Astrocyte (in vitro differentiated cells and primary cell): ENCODE data around the gene CACNB1. TPM values are rescaled to one million over a fixed set of nuclear protein-coding genes. Genes with fewer than 3 reads are reported as not detected.
A peak's percentile ranks its signal among the peaks of the same experiment; 100 is the strongest.

Source experiments
- DNase-seq: peaks from one replicate; pipeline ENCODE4 v3.0.0-alpha.2; 2010; ENCODE audit warnings: low read depth
- FAIRE-seq: peaks from 2 replicates; lab custom pipeline; 2011; peaks lifted over from hg19 to GRCh38; lab: Jason Lieb, UNC
- H2AFZ ChIP-seq: 2 replicates; pipeline ENCODE4 v1.6.0; 2012; ENCODE audit warnings: low read depth, low read length, inconsistent platforms
- H3K27ac ChIP-seq: 2 replicates; pipeline ENCODE4 v1.5.1; 2011; ENCODE audit warnings: low read depth, low read length, inconsistent platforms
- H3K27me3 ChIP-seq: 2 replicates; pipeline ENCODE4 v1.6.0; 2011; ENCODE audit warnings: low read length, inconsistent platforms; ENCODE audit not compliant: insufficient read depth
- H3K36me3 ChIP-seq: 2 replicates; pipeline ENCODE4 v1.5.1; 2011; ENCODE audit warnings: low read length, inconsistent platforms; ENCODE audit not compliant: insufficient read depth
- H3K4me1 ChIP-seq: 2 replicates; pipeline ENCODE4 v1.5.1; 2011; ENCODE audit warnings: low read length, inconsistent platforms; ENCODE audit not compliant: insufficient read depth
- H3K4me2 ChIP-seq: 2 replicates; pipeline ENCODE4 v1.6.0; 2012; ENCODE audit warnings: low read length, inconsistent platforms
- H3K4me3 ChIP-seq: 2 replicates; pipeline ENCODE4 v1.5.1; 2011; ENCODE audit warnings: low read depth, mild to moderate bottlenecking, low read length, inconsistent platforms; ENCODE audit not compliant: insufficient read depth
- H3K79me2 ChIP-seq: 2 replicates; pipeline ENCODE4 v1.6.0; 2012; ENCODE audit warnings: mild to moderate bottlenecking, low read length, inconsistent platforms; ENCODE audit not compliant: insufficient read depth
- H3K9ac ChIP-seq: 2 replicates; pipeline ENCODE4 v1.6.0; 2012; ENCODE audit warnings: mild to moderate bottlenecking, low read length, inconsistent platforms
- H3K9me3 ChIP-seq: 2 replicates; pipeline ENCODE4 v1.5.1; 2012; ENCODE audit warnings: low read depth, mild to moderate bottlenecking, low read length, inconsistent platforms; ENCODE audit not compliant: insufficient read depth
- H4K20me1 ChIP-seq: 2 replicates; pipeline ENCODE4 v1.6.0; 2012; ENCODE audit warnings: low read length, inconsistent platforms; ENCODE audit not compliant: insufficient read depth
- H3K27ac Mint-ChIP-seq: one replicate; pipeline ENCODE4 v1.8.0; 2021; ENCODE audit warnings: mild to moderate bottlenecking, mixed read lengths; ENCODE audit not compliant: unreplicated experiment
- H3K27me3 Mint-ChIP-seq: one replicate; pipeline ENCODE4 v1.8.0; 2021; ENCODE audit warnings: low read depth, mixed read lengths; ENCODE audit not compliant: unreplicated experiment
- H3K36me3 Mint-ChIP-seq: one replicate; pipeline ENCODE4 v1.8.0; 2021; ENCODE audit warnings: low read depth, mixed read lengths; ENCODE audit not compliant: unreplicated experiment
- H3K4me1 Mint-ChIP-seq: one replicate; pipeline ENCODE4 v1.8.0; 2021; ENCODE audit warnings: low read depth, mixed read lengths; ENCODE audit not compliant: unreplicated experiment
- H3K4me3 Mint-ChIP-seq: one replicate; pipeline ENCODE4 v1.8.0; 2021; ENCODE audit warnings: mild to moderate bottlenecking, moderate library complexity, mixed read lengths; ENCODE audit not compliant: unreplicated experiment
- H3K9me3 Mint-ChIP-seq: one replicate; pipeline ENCODE4 v1.8.0; 2021; ENCODE audit warnings: mild to moderate bottlenecking, mixed read lengths; ENCODE audit not compliant: unreplicated experiment
- EZH2 ChIP-seq: IDR thresholded peaks from 2 replicates; pipeline ENCODE4 v1.6.1; 2012; ENCODE audit warnings: mild to moderate bottlenecking, low read length, inconsistent platforms; ENCODE audit not compliant: insufficient read depth
- total RNA-seq: library from RNA; stranded (reverse); gene quantifications from 2 replicates; pipeline ENCODE4 v1.2.1, GENCODE V29; 2021
- TF ChIP-seq, protein P1 (sequence below): IDR thresholded peaks from 2 replicates; pipeline ENCODE4 v1.5.1; 2011; ENCODE audit warnings: low read depth, mild to moderate bottlenecking, inconsistent platforms, low read length, moderate library complexity; ENCODE audit not compliant: insufficient read depth

CACNB1 gene
- total RNA-seq, 1 donor from 2014 or later: 16.6 TPM

DNA sequence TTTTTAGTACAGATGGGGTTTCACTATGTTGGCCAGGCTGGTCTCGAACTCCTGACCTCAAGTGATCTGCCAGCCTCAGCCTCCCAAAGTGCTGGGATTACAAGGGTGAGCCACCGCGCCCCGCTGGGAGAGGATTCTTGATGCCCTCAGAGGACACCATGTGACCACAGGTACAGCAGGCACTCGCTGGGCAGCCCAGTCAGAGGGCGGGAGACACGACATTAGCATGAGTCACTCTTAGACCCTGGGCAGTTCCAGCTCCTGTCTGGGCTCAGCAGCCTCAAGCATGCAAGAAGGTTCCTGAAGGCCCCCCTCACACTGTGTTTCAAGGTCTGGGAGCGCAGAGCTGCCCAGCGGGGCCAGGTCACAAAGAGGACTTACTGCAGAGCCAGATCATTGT is 16.4 kb upstream of the CACNB1 start:
- no peaks in the 10 kb centered on the region for H3K79me2 ChIP-seq
- Mint-ChIP-seq H3K27ac (no peak overlapping the region), H3K4me3 (no peak overlapping the region), H3K9me3 (no peaks in the 10 kb centered on the region), H3K27me3 (peaks cover 46% of the 10 kb centered on the region), H3K36me3 (no peaks in the 10 kb centered on the region), H3K4me1 (peaks cover 2% of the 10 kb centered on the region)
- peak; percentile 34 for DNase-seq
- no peaks in the 10 kb centered on the region for H3K36me3 ChIP-seq
- no peaks in the 10 kb centered on the region for H3K9me3 ChIP-seq
- TF ChIP-seq, protein P1, sequence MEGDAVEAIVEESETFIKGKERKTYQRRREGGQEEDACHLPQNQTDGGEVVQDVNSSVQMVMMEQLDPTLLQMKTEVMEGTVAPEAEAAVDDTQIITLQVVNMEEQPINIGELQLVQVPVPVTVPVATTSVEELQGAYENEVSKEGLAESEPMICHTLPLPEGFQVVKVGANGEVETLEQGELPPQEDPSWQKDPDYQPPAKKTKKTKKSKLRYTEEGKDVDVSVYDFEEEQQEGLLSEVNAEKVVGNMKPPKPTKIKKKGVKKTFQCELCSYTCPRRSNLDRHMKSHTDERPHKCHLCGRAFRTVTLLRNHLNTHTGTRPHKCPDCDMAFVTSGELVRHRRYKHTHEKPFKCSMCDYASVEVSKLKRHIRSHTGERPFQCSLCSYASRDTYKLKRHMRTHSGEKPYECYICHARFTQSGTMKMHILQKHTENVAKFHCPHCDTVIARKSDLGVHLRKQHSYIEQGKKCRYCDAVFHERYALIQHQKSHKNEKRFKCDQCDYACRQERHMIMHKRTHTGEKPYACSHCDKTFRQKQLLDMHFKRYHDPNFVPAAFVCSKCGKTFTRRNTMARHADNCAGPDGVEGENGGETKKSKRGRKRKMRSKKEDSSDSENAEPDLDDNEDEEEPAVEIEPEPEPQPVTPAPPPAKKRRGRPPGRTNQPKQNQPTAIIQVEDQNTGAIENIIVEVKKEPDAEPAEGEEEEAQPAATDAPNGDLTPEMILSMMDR: no peak
- TF ChIP-seq EZH2: no peak
- no peak overlapping the region for H3K4me3 ChIP-seq
- H3K9ac ChIP-seq: no peak overlapping the region
- H3K4me1 ChIP-seq: peaks cover 13% of the 10 kb centered on the region
- H3K27me3 ChIP-seq: peaks cover 14% of the 10 kb centered on the region
- no peak overlapping the region for H3K4me2 ChIP-seq
- no peak for FAIRE-seq
- H2AFZ ChIP-seq: no peak overlapping the region
- H3K27ac ChIP-seq: no peak overlapping the region
- H4K20me1 ChIP-seq: no peaks in the 10 kb centered on the region

DNA sequence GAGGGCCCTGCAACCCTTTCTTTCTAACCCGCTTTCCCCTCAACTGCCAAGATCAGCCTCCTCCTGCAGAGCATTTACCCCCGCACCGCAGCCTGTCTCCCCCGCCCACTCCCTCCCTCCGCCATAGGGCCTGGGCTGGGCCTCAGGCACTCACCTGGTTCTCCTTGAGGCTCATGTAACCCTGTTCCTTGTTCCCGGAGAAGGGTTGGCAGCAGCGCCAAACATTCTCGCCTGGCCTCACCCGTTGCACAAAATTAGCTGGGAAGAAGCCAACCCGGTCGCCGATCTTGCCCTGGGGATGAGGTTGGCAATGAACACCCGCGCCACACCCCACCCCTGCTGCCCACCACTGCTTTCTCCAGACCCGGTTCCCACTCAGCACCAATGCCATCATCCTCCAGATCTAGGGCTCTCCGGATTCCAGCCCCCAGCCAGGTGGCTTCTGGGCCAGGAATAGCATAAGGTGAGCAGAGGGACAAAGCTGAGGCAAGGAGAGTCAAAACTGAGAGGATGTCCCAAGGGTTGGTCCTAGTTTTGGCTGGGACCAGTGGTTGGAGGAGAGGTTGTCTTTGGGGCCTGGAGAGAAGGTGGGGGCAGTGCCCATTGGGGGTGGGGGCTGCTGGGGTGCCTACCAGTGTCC is 15.5 kb upstream of the CACNB1 start:
- H4K20me1 ChIP-seq: no peaks in the 10 kb centered on the region
- FAIRE-seq (no peak), DNase-seq (no peak)
- H3K27ac ChIP-seq: no peak overlapping the region
- H3K9me3 ChIP-seq: no peaks in the 10 kb centered on the region
- peaks cover 13% of the 10 kb centered on the region for H3K4me1 ChIP-seq
- H3K27me3 Mint-ChIP-seq: peaks cover 37% of the 10 kb centered on the region
- H2AFZ ChIP-seq: no peak overlapping the region
- no peaks in the 10 kb centered on the region for H3K36me3 Mint-ChIP-seq
- no peak overlapping the region for H3K4me3 ChIP-seq
- H3K36me3 ChIP-seq: no peaks in the 10 kb centered on the region
- H3K4me2 ChIP-seq: no peak overlapping the region
- H3K27me3 ChIP-seq: peaks cover 9% of the 10 kb centered on the region
- no peaks in the 10 kb centered on the region for H3K9me3 Mint-ChIP-seq
- peaks cover 2% of the 10 kb centered on the region for H3K4me1 Mint-ChIP-seq
- no peak for TF ChIP-seq EZH2
- TF ChIP-seq, protein P1: no peak
- no peak overlapping the region for H3K4me3 Mint-ChIP-seq
- H3K9ac ChIP-seq: no peak overlapping the region
- H3K79me2 ChIP-seq: no peaks in the 10 kb centered on the region
- no peak overlapping the region for H3K27ac Mint-ChIP-seq

DNA sequence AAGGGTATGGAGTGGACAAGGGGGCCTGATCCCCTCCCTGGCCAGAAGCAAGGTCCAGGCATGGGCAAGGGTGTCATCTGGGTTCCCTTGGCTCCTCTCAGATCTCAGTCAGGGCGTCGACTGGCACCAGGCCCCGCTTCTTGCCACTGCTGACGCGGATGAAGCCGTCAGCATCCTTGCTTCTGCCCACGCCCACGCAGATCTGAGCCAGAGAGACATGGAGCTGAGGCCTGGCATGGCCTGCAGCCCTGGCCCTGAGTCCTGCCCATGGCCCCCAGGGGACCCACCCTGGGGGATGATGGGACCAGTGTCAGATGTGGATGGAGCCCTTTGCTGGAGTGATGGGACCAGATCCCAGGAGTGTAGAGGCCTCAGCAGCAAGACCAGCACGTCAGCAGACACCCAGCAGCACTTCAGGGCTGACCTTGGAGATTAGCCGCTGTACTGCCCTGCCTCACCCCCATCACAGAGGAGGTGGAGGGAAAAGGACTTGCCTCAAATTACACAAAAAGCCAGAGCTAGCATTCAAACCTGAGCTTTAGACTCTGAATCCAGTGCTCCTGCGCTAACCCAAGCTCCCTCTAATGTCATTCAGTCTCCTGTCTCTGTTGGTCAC is 14.8 kb upstream of the CACNB1 start:
- Mint-ChIP-seq H3K27me3 (peaks cover 33% of the 10 kb centered on the region), H3K27ac (no peak overlapping the region), H3K9me3 (no peaks in the 10 kb centered on the region), H3K4me1 (peaks cover 2% of the 10 kb centered on the region), H3K36me3 (no peaks in the 10 kb centered on the region), H3K4me3 (no peak overlapping the region)
- no peak overlapping the region for H3K27ac ChIP-seq
- H3K4me3 ChIP-seq: no peak overlapping the region
- TF ChIP-seq EZH2: no peak
- TF ChIP-seq, protein P1: no peak
- no peaks in the 10 kb centered on the region for H3K36me3 ChIP-seq
- FAIRE-seq (no peak), DNase-seq (no peak)
- no peak overlapping the region for H2AFZ ChIP-seq
- peaks cover 9% of the 10 kb centered on the region for H3K27me3 ChIP-seq
- H3K4me1 ChIP-seq: peaks cover 13% of the 10 kb centered on the region
- H3K9ac ChIP-seq: no peak overlapping the region
- H3K79me2 ChIP-seq: no peaks in the 10 kb centered on the region
- no peak overlapping the region for H3K4me2 ChIP-seq
- no peaks in the 10 kb centered on the region for H3K9me3 ChIP-seq
- no peaks in the 10 kb centered on the region for H4K20me1 ChIP-seq
